DND-41 (cell line): ENCODE results near the gene CNTN5.

Source experiments
- CTCF ChIP-seq: IDR thresholded peaks from 2 replicates; pipeline ENCODE4 v1.5.1; 2012; ENCODE audit warnings: borderline replicate concordance, low read length, moderate library complexity, mild to moderate bottlenecking; ENCODE audit not compliant: poor library complexity, severe bottlenecking; ENCODE audit errors: extremely low read depth
- EZH2 ChIP-seq: IDR thresholded peaks from 3 replicates; pipeline ENCODE4 v1.6.1; 2012; ENCODE audit warnings: borderline replicate concordance, low read depth, mild to moderate bottlenecking, moderate library complexity, low read length, inconsistent platforms; ENCODE audit not compliant: severe bottlenecking

GRCh38 chr11:99192716-99193115 is 172.0 kb downstream of the CNTN5 start:
- TF ChIP-seq CTCF (no peak), EZH2 (no peak)
